Common myeloid progenitor, CD34-positive (primary cell): Measurements from ENCODE around the gene IL17RE.

Source experiments
- CTCF ChIA-PET: fragments of 350-600 bp; sonication (Branson Sonifier 250); formaldehyde crosslinking; loops from one replicate; lab custom pipeline; 2021; ENCODE audit warnings: antibody characterized with exemption; lab: Charles Lee
- POLR2A ChIA-PET: fragments of 350-600 bp; sonication (Branson Sonifier 250); formaldehyde crosslinking; loops from one replicate; lab custom pipeline; 2021; ENCODE audit warnings: antibody characterized with exemption; lab: Charles Lee
- DNase-seq, 3 donors: peaks; one replicate each; pipeline versions ENCODE4 v3.0.0 to v3.0.0-alpha.2; 2013
- H3K27ac ChIP-seq, 2 experiments: 1 replicate in 1 of 2; 2 replicates in 1 of 2; pipeline ENCODE4 v1.7.0; 2013; ENCODE audit warnings: inconsistent platforms in 2 of 2, low read length in 2 of 2, mild to moderate bottlenecking in 2 of 2, low read depth in 1 of 2, moderate library complexity in 1 of 2; ENCODE audit not compliant: severe bottlenecking in 2 of 2, insufficient read depth in 1 of 2, poor library complexity in 1 of 2
- H3K27me3 ChIP-seq, 5 experiments: replicated peaks in 2 of 5; 1 replicate in 3 of 5; 2 replicates in 2 of 5; pipeline versions ENCODE4 v1.6.1 to v1.7.0; 2013; ENCODE audit warnings: low read length in 4 of 5, mild to moderate bottlenecking in 2 of 5, moderate library complexity in 2 of 5, inconsistent platforms in 1 of 5; ENCODE audit not compliant: insufficient read depth in 5 of 5, control insufficient read depth in 4 of 5
- H3K36me3 ChIP-seq, 4 experiments: 1 replicate in 2 of 4; 2 replicates in 2 of 4; pipeline versions ENCODE4 v1.6.1 to v1.7.0; 2013; ENCODE audit warnings: low read length in 3 of 4, control low read depth in 1 of 4, mild to moderate bottlenecking in 1 of 4; ENCODE audit not compliant: control insufficient read depth in 4 of 4, insufficient read depth in 4 of 4
- H3K4me1 ChIP-seq, 4 experiments: 1 replicate in 3 of 4; 2 replicates in 1 of 4; pipeline versions ENCODE4 v1.6.1 to v1.7.1; 2013; ENCODE audit warnings: low read length in 3 of 4, mild to moderate bottlenecking in 3 of 4, control low read depth in 1 of 4, inconsistent platforms in 1 of 4, moderate library complexity in 1 of 4; ENCODE audit not compliant: control insufficient read depth in 4 of 4, insufficient read depth in 4 of 4; ENCODE audit errors: control extremely low read depth in 1 of 4
- H3K4me3 ChIP-seq, 7 experiments: 1 replicate in 4 of 7; 2 replicates in 3 of 7; pipeline versions ENCODE4 v1.5.1 to v1.7.0; 2013; ENCODE audit warnings: mild to moderate bottlenecking in 7 of 7, low read length in 6 of 7, moderate library complexity in 6 of 7, inconsistent platforms in 2 of 7, low read depth in 2 of 7, control low read depth in 1 of 7; ENCODE audit not compliant: insufficient read depth in 4 of 7, control insufficient read depth in 1 of 7; ENCODE audit errors: extremely low read depth in 1 of 7
- H3K9me3 ChIP-seq, 5 experiments: 1 replicate in 4 of 5; 2 replicates in 1 of 5; pipeline versions ENCODE4 v1.6.1 to v1.7.1; 2013; ENCODE audit warnings: low read length in 4 of 5, mild to moderate bottlenecking in 2 of 5, inconsistent platforms in 1 of 5, low read depth in 1 of 5, moderate library complexity in 1 of 5; ENCODE audit not compliant: control insufficient read depth in 4 of 5, insufficient read depth in 2 of 5; ENCODE audit errors: control extremely low read depth in 1 of 5
- WGBS: methylation state at CpG from one replicate; pipeline ENCODE4 v1.1.5; 2013; ENCODE audit not compliant: insufficient coverage; 5-methylcytosine and 5-hydroxymethylcytosine counted together

IL17RE gene

GRCh38 chr3:9916734-9917680, 14.4 kb downstream of the IL17RE start, which contains the start of gene IL17RC:
Gene IL17RC (plus strand): TSS chr3:9917098. CDS start chr3:9917316, 218 bp downstream.
- POLR2A ChIA-PET = interaction anchor here (2.3 kb wide), 1 partner anchor 16 kb away, joined by 7 read pairs; the partner anchor contains the start of gene CRELD1
- CTCF ChIA-PET = interaction anchor here (1.3 to 1.9 kb wide), 3 partner anchors 11 to 15 kb away, joined by 3 to 11 read pairs (median 4); no protein-coding TSS in a partner anchor
- peak within 1 kb of the TSS; percentile 36 to 83 (median 68) for H3K4me3 ChIP-seq
- peaks cover 4 to 55% (median 48%) of the 10 kb centered on the region in 4 experiments for H3K4me1 ChIP-seq
- H3K27ac ChIP-seq = peak within 1 kb of the TSS in 1 of 2 experiments; percentile 70
- peaks cover 0 to under 1% (median 0%) of the 10 kb centered on the region in 5 experiments for H3K9me3 ChIP-seq
- DNase-seq = peak; percentile 53 to 67 (median 66)
- 25% methylated on average over 17 of the region's 19 CpGs for WGBS
- no peaks in the 10 kb centered on the region for H3K36me3 ChIP-seq
- no peaks in the 10 kb centered on the region for H3K27me3 ChIP-seq

- H3K4me3 ChIP-seq = peak overlapping the region in 1 of 7 experiments; percentile 11
- no peaks in the 10 kb centered on the region for H3K36me3 ChIP-seq
- H3K9me3 ChIP-seq = no peaks in the 10 kb centered on the region
- peaks cover 3 to 46% (median 40%) of the 10 kb centered on the region in 4 experiments for H3K4me1 ChIP-seq
- ChIA-PET POLR2A (interaction anchor here (2.3 kb wide), 1 partner anchor 15 kb away, joined by 7 read pairs; the partner anchor contains the start of gene CRELD1), CTCF (interaction anchor here (1.3 to 1.9 kb wide), 2 partner anchors 10 to 14 kb away, joined by 3 to 11 read pairs; no protein-coding TSS in a partner anchor)
- peak overlapping the region in 1 of 2 experiments; percentile 70 for H3K27ac ChIP-seq
- no peak for DNase-seq
- WGBS = 96% methylated on average over 10 of the region's 10 CpGs
- no peaks in the 10 kb centered on the region for H3K27me3 ChIP-seq
Measured at GRCh38 chr3:9917820-9918219, 15.2 kb downstream of the IL17RE start.

- Histone ChIP-seq H3K27ac (no peak overlapping the region), H3K27me3 (no peaks in the 10 kb centered on the region), H3K4me3 (no peak overlapping the region), H3K9me3 (no peaks in the 10 kb centered on the region), H3K4me1 (peaks cover 2 to 43% (median 39%) of the 10 kb centered on the region in 4 experiments), H3K36me3 (no peaks in the 10 kb centered on the region)
- no peak for DNase-seq
- ChIA-PET CTCF (interaction anchor here (0.6 to 1.9 kb wide), 3 partner anchors 10 to 65 kb away, joined by 3 to 11 read pairs (median 4); no protein-coding TSS in a partner anchor), POLR2A (no interaction called here)
- WGBS = 100% methylated on average over 2 of the region's 8 CpGs
Measured at GRCh38 chr3:9918261-9919038, 15.8 kb downstream of the IL17RE start.

- WGBS = 97% methylated on average over 20 of the region's 23 CpGs
- H3K4me1 ChIP-seq = peaks cover 0 to 13% (median 11%) of the 10 kb centered on the region in 4 experiments
- peaks cover 0 to 4% (median 0%) of the 10 kb centered on the region in 5 experiments for H3K9me3 ChIP-seq
- ChIA-PET POLR2A (no interaction called here), CTCF (interaction anchor here (1.2 kb wide), 1 partner anchor 11 kb away, joined by 3 read pairs; the partner anchor contains the start of gene IL17RC)
- no peak overlapping the region for H3K4me3 ChIP-seq
- no peaks in the 10 kb centered on the region for H3K27me3 ChIP-seq
- no peak for DNase-seq
- H3K36me3 ChIP-seq = peaks cover 0 to 5% (median 2%) of the 10 kb centered on the region in 4 experiments
- H3K27ac ChIP-seq = no peak overlapping the region
Measured at GRCh38 chr3:9928158-9928557, 25.5 kb downstream of the IL17RE start.

- Histone ChIP-seq H3K27me3 (no peaks in the 10 kb centered on the region), H3K4me1 (peaks cover 5 to 31% (median 26%) of the 10 kb centered on the region in 4 experiments), H3K36me3 (peaks cover under 1 to 14% (median 3%) of the 10 kb centered on the region in 4 experiments), H3K27ac (no peak overlapping the region), H3K4me3 (no peak overlapping the region), H3K9me3 (peaks cover 0 to 4% (median 0%) of the 10 kb centered on the region in 5 experiments)
- WGBS = no CpG with 5 or more reads among the region's 4 CpGs
- ChIA-PET POLR2A (interaction anchor here (0.6 kb wide), 1 partner anchor 682 kb away, joined by 3 read pairs; the partner anchor contains the start of gene SRGAP3), CTCF (interaction anchor here (0.8 to 4.1 kb wide), 22 partner anchors 7 to 129 kb away, joined by 3 to 22 read pairs (median 5); partner anchors contain the start of genes CIDEC, EMC3, IL17RC and IL17RE)
- DNase-seq = peak in 2 of 3 donors; percentile 54 to 55
Measured at GRCh38 chr3:9930804-9931418, 28.3 kb downstream of the IL17RE start.

- Histone ChIP-seq H3K9me3 (peaks cover 0 to 4% (median 0%) of the 10 kb centered on the region in 5 experiments), H3K27me3 (no peaks in the 10 kb centered on the region), H3K4me1 (peaks cover 5 to 31% (median 26%) of the 10 kb centered on the region in 4 experiments), H3K27ac (peak overlapping the region; percentile 72 to 99), H3K36me3 (peaks cover 4 to 23% (median 11%) of the 10 kb centered on the region in 4 experiments), H3K4me3 (peak overlapping the region; percentile 6 to 87 (median 76))
- POLR2A ChIA-PET = interaction anchor here (0.6 to 2.9 kb wide), 17 partner anchors 10 to 388 kb away, joined by 3 to 21 read pairs (median 6); partner anchors contain the start of genes EMC3, IL17RC, IL17RE and RPUSD3
- CTCF ChIA-PET = interaction anchor here (0.6 to 4.1 kb wide), 32 partner anchors 8 to 367 kb away, joined by 3 to 22 read pairs (median 4); partner anchors contain the start of genes FANCD2, IL17RC, IL17RE and JAGN1
- DNase-seq = no peak
- WGBS = 10% methylated on average over 7 of the region's 13 CpGs
Measured at GRCh38 chr3:9932535-9932842, 29.8 kb downstream of the IL17RE start.
